NCI-H524 (cell line): ENCODE results near the gene HOXD13.
A peak's percentile ranks its signal among the peaks of the same experiment; 100 is the strongest.

Source experiments
- DNase-seq, 2 experiments: peaks; one replicate each; lab custom pipeline; 2025; lab: John Stamatoyannopoulos, UW

The HOXD13 gene

DNA sequence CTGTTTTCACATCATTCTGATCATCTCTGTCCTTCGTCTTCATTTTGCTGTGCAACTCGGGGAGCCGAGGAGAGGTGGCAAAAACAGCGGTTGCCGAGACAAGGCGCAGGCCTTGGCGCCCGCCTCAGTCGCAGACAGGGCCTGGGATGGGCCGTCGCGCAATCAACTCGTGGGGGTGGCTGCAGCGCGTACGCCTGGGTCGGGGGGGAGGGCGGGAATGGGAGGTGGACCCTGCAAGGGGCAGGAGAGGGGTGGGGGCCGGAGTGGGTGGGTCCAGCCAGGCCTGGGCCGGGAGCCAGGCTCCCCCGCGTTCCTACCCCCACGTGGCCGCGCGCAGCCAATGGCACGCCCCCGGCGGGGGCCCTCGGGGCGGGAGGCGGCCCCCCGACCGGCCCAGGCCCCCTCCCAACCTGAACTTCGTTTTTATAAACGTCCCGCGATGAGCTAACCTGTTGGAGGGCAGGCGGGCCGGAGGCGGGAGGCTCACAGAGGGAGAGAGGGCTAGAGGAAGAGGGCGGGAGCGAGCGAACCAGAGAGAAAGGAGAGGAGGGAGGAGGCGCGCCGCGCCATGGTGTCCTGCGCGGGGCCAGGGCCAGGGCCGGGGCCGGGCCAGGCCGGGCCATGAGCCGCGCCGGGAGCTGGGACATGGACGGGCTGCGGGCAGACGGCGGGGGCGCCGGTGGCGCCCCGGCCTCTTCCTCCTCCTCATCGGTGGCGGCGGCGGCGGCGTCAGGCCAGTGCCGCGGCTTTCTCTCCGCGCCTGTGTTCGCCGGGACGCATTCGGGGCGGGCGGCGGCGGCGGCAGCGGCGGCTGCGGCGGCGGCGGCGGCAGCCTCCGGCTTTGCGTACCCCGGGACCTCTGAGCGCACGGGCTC is at the start of gene HOXD13:
Gene HOXD13 (plus strand): TSS at position 452 of the 875 bp plus-strand sequence. CDS start 170 bp downstream, at position 622.
- peak; percentile 19 to 55 for DNase-seq

DNA sequence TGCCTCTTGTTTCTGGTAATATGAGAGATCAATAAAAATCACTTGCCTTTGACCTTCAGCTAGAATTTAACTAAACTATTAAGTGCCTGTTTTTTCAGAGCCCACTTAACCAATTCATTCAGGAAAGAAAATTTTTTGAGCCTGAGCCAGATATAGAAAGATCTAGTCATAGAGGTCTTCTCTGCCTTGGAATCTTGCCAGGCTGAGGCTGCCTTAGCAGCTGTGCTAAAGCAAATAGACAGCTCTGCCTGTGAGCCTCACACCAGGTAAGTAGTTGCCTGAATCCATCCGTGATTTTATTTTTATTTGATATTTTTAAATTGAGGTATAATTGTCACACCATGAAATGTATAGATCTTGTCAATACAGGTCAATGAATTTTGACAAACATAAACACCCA is 36.1 kb upstream of the HOXD13 start:
- DNase-seq: peak in 1 of 2 experiments; percentile 64

DNA sequence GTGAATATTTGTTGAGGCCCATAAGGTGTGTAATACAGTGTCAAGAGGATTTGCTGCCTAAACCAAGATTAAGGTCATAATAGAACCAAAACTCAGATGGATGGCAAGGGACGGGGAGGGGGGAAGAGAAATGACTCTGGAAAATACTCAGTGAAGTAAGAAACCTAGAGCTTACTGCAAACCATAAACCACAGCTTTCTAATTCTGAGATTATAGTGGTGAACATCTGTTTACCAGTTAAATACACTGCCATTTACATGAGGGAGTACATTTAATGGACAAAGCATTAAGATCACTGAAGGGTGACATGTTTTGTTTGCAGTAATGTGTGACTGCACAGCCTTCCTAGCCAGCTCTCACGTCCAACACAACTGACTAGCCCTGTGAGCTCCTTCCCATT is 28.6 kb upstream of the HOXD13 start:
- peak; percentile 84 to 93 for DNase-seq

- DNase-seq: no peak
Observed at GRCh38 chr2:176066645-176067588, 25.6 kb upstream of the HOXD13 start.

- DNase-seq: no peak
Observed at GRCh38 chr2:176067589-176068418, 24.7 kb upstream of the HOXD13 start.

DNA sequence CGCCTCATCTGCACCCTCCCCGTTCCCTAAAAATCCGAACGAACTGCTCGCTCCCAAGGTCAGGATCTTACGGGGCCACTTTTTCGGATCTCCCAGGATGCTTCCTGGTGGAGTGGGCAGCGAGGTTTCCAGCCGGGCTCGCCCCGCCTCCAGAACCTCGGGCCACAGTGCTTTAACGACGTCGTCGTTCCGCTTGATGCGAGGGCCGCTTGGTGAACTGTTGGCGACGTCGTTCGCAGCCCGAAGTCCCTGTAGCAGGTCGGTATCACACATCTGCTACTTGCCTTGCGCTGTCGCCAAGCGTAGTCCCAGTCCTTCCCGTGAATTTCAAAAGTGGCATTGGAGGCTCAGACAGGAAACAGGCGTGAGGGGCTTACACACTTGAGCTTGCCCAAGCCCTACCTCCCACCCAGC is 24.1 kb upstream of the HOXD13 start:
- DNase-seq: no peak

- no peak for DNase-seq
Observed at GRCh38 chr2:176071330-176072291, 20.9 kb upstream of the HOXD13 start.

- no peak for DNase-seq
Observed at GRCh38 chr2:176072292-176072669, 20.2 kb upstream of the HOXD13 start.

DNA sequence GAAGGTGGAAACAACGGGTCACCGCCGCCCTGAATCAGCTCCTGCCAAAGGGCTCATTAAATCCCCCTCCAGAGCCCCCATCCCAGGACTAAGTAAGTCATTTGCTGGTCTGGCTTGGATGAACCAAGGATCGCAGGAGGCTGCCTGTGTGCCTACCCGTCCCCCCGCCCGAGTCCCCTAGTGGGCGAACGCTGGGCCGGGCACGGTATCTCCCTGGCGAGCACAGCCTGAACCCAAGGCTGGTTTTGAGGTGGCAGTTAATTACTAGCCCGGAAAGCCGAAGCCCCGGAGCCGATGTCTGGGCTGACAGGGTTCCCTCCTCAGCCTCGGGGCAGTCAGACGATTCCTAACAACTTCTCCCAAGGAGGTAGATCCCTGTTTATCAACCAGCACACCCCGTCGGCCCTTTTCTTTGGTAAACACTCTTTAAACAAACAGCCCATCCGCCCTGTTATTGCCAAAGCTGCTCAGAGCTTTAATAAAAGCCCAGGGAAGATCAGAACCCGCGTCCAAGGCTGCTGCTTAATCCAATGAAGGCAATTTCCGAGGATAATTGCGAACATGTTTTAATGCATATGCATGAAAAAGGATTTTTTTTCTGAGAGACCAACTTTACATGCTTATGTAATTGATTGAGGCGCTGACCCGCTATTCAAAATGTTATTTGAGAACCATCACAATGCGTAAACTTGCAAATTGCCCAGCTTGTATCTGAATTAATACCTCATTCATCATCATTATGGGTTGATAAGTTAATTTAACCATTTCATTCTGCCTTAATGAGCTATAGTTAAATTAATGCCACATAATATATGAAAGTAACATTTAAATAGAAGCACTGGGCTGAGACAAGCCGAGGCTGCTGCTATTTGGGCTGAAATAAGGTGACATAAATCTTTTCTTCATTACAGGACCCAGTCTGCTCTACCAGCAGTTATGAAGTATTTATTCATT is 19.3 kb upstream of the HOXD13 start:
- peak in 1 of 2 experiments; percentile 24 for DNase-seq

DNA sequence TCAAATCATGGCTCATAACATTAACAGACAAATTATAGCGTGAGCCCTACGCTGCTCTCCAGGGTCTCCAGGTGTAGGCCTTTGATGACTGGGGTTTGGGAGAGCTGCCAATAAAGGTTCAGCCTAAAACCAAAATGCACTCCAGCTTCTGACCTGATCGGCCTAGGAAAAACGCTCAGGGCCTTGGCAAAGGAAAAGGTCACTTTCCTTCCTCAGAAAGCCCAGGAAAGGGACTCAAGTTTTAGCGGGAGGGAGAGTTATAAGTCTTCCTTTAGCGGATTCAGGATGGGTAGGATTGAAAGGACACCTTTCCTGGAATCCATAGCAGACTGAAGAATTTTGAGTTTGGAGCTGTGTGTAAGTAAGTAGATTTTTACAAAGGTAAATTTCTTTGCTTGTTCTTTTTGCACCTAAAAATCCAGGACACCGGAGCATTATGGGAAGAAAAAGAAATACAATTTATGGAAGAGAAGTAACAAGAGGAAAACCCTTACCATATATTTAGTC is 17.5 kb upstream of the HOXD13 start:
- DNase-seq: no peak

- peak; percentile 62 to 86 for DNase-seq
Observed at GRCh38 chr2:176075481-176075880, 17.0 kb upstream of the HOXD13 start.

GRCh38 chr2:176076063-176076462 is 16.5 kb upstream of the HOXD13 start:
- no peak for DNase-seq

GRCh38 chr2:176076796-176077195 is 15.7 kb upstream of the HOXD13 start:
- no peak for DNase-seq

- DNase-seq: peak in 1 of 2 experiments; percentile 57
Observed at GRCh38 chr2:176078541-176079284, 13.8 kb upstream of the HOXD13 start.

GRCh38 chr2:176079285-176079830 is 13.2 kb upstream of the HOXD13 start:
- peak; percentile 70 to 76 for DNase-seq

DNA sequence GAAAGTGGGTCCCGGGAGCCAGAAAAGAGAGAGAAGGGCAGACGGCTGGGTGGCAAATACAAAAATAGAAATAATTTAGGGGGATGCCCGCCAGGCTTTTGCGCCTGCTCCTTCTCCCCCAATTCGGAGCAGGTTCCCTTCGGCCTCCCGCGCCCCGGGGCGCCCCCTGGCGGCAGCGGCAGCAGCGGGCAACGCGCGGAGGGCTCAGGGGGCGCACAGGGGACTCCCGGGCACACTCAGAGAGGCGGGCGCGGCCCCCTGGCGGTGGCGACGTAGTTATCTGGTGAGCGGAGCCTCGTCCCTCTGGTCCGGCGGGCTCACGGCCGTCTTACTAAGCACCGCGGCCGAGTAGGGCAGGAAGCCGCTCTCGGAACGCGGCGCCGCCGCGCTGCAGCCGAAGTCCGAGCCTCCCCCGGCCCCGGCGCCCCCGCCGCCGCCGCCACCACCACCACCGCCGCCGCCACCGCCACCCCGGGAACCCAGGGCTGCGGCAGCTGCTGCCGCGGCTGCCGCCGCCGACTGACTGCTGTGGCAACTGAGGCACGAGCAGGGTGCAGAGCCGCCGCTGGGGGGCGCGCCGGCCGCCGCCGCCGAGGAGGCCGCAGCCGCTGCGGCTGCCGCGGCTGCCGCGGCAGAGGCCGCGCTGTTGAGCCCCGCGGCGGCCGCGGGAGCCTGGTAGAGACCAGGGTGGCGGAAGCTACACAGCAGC is 12.5 kb upstream of the HOXD13 start:
- peak; percentile 76 to 87 for DNase-seq
